GM23338 (cell line): ENCODE results near the gene COL9A1. TPM values are rescaled to one million over a fixed set of nuclear protein-coding genes. Genes with fewer than 3 reads are reported as not detected.

Experiments
- ATAC-seq: fragments of 200-7000 bp; cut with Tn5 transposase; 3 replicates; pipeline ENCODE4 v1.9.1; 2020
- DNase-seq: peaks from one replicate; pipeline ENCODE4 v3.0.0-alpha.2; 2015; ENCODE audit warnings: low spot score
- H2AFZ ChIP-seq: fragments of 200-600 bp; sonication (generic); 2 replicates; pipeline ENCODE4 v1.8.0; 2016; ENCODE audit warnings: antibody characterized with exemption, mild to moderate bottlenecking, moderate library complexity
- H3F3A ChIP-seq: fragments of 200-600 bp; sonication (generic); replicated peaks from 2 replicates; pipeline ENCODE4 v1.8.0; 2017; ENCODE audit warnings: antibody characterized with exemption, mixed run types, low read depth
- H3K27ac ChIP-seq: fragments of 200-600 bp; sonication (generic); 2 replicates; pipeline ENCODE4 v1.6.1; 2016; ENCODE audit warnings: low read depth
- H3K27me3 ChIP-seq: fragments of 200-600 bp; sonication (generic); 2 replicates; pipeline ENCODE4 v1.8.0; 2016; ENCODE audit warnings: mild to moderate bottlenecking, mixed run types, moderate library complexity; ENCODE audit not compliant: insufficient read depth
- H3K36me3 ChIP-seq: fragments of 200-600 bp; sonication (generic); 2 replicates; pipeline ENCODE4 v1.8.0; 2016; ENCODE audit warnings: mild to moderate bottlenecking; ENCODE audit not compliant: insufficient read depth
- H3K4me1 ChIP-seq: fragments of 200-600 bp; sonication (generic); 2 replicates; pipeline ENCODE4 v1.8.0; 2016; ENCODE audit warnings: mild to moderate bottlenecking, moderate library complexity; ENCODE audit not compliant: insufficient read depth
- H3K4me2 ChIP-seq: fragments of 200-600 bp; sonication (generic); 2 replicates; pipeline ENCODE4 v1.7.1; 2017; ENCODE audit warnings: mixed run types
- H3K4me3 ChIP-seq: fragments of 200-600 bp; sonication (generic); 2 replicates; pipeline ENCODE4 v1.6.1; 2016; ENCODE audit warnings: mixed run types
- H3K79me2 ChIP-seq: fragments of 200-600 bp; sonication (generic); replicated peaks from 2 replicates; pipeline ENCODE4 v1.8.0; 2017; ENCODE audit warnings: mild to moderate bottlenecking; ENCODE audit not compliant: insufficient read depth
- H3K9me2 ChIP-seq: fragments of 200-600 bp; sonication (generic); 2 replicates; pipeline ENCODE4 v1.8.0; 2017; ENCODE audit not compliant: insufficient read depth
- H4K20me1 ChIP-seq: fragments of 200-600 bp; sonication (generic); replicated peaks from 2 replicates; pipeline ENCODE4 v1.8.0; 2017; ENCODE audit warnings: mild to moderate bottlenecking; ENCODE audit not compliant: insufficient read depth
- H3K27ac Mint-ChIP-seq: 2 replicates; pipeline ENCODE4 v1.8.0; 2020; ENCODE audit warnings: inconsistent platforms, mild to moderate bottlenecking, moderate library complexity, mixed read lengths
- H3K27me3 Mint-ChIP-seq: 3 replicates; pipeline ENCODE4 v1.8.0; 2022; ENCODE audit warnings: low read depth, mild to moderate bottlenecking, moderate library complexity, mixed read lengths, inconsistent platforms; ENCODE audit not compliant: insufficient read depth, poor library complexity
- H3K36me3 Mint-ChIP-seq: 3 replicates; pipeline ENCODE4 v1.8.0; 2021; ENCODE audit warnings: low read depth, mild to moderate bottlenecking, inconsistent platforms, moderate library complexity, mixed read lengths
- H3K4me1 Mint-ChIP-seq: 3 replicates; pipeline ENCODE4 v1.8.0; 2020; ENCODE audit warnings: mild to moderate bottlenecking, inconsistent platforms, mixed read lengths
- H3K4me3 Mint-ChIP-seq: 3 replicates; pipeline ENCODE4 v1.8.0; 2021; ENCODE audit warnings: moderate library complexity, mild to moderate bottlenecking, inconsistent platforms, mixed read lengths
- H3K9me3 Mint-ChIP-seq: 3 replicates; pipeline ENCODE4 v1.8.0; 2020; ENCODE audit warnings: moderate library complexity, mild to moderate bottlenecking, inconsistent platforms, mixed read lengths
- CREB1 ChIP-seq: fragments of 250-450 bp; sonication (Bioruptor Pico); IDR thresholded peaks from 2 replicates; pipeline ENCODE4 v1.5.0; 2020; ENCODE audit warnings: low read depth, mild to moderate bottlenecking, moderate library complexity
- CTCF ChIP-seq, 2 experiments: fragments of 200-600 bp in 1 of 2; sonication (generic) in 1 of 2; conservative IDR thresholded peaks; 2 replicates each; pipeline versions ENCODE4 v1.5.1 to v1.6.1; 2016 to 2017; ENCODE audit warnings: antibody characterized with exemption in 2 of 2, low read depth in 2 of 2, mild to moderate bottlenecking in 2 of 2, moderate library complexity in 1 of 2
- ETS1 ChIP-seq: IDR thresholded peaks from 2 replicates; pipeline ENCODE4 v1.6.1; 2016; ENCODE audit warnings: antibody characterized with exemption
- EZH2 ChIP-seq: fragments of 200-600 bp; sonication (generic); IDR thresholded peaks from one replicate; pipeline ENCODE4 v1.8.0; 2017; ENCODE audit warnings: antibody characterized with exemption, mild to moderate bottlenecking, low read depth; ENCODE audit not compliant: unreplicated experiment
- EZH2phosphoT487 ChIP-seq: fragments of 200-600 bp; sonication (generic); IDR thresholded peaks from one replicate; pipeline ENCODE4 v1.8.1; 2018; ENCODE audit warnings: antibody characterized with exemption; ENCODE audit not compliant: unreplicated experiment
- JUNB ChIP-seq: IDR thresholded peaks from one replicate; pipeline ENCODE4 v1.6.1; 2016; ENCODE audit warnings: antibody characterized with exemption; ENCODE audit not compliant: unreplicated experiment
- NANOG ChIP-seq: IDR thresholded peaks from 2 replicates; pipeline ENCODE4 v1.6.1; 2016; ENCODE audit warnings: antibody characterized with exemption, borderline replicate concordance
- POLR2AphosphoS5 ChIP-seq: IDR thresholded peaks from 2 replicates; pipeline ENCODE4 v1.6.1; 2016; ENCODE audit warnings: antibody characterized with exemption, low read depth
- STAT1 ChIP-seq: IDR thresholded peaks from one replicate; pipeline ENCODE4 v1.6.1; 2016; ENCODE audit warnings: antibody characterized with exemption; ENCODE audit not compliant: unreplicated experiment
- ZNF114 ChIP-seq: fragments of 250-450 bp; sonication (Bioruptor Pico); IDR thresholded peaks from 2 replicates; pipeline ENCODE4 v1.5.0; 2020; ENCODE audit warnings: mild to moderate bottlenecking, moderate library complexity
- ZNF331 ChIP-seq: fragments of 250-450 bp; sonication (Bioruptor Pico); IDR thresholded peaks from 2 replicates; pipeline ENCODE4 v1.5.0; 2020; ENCODE audit warnings: low read depth, mild to moderate bottlenecking, moderate library complexity
- long read RNA-seq: library from polyadenylated mRNA; unstranded; transcript quantifications from one replicate; pipeline ENCODE4 v2.0.0, GENCODE V29; 2020; ENCODE audit not compliant: unreplicated experiment
- polyA plus RNA-seq: library from polyadenylated mRNA; unstranded; fragments of >200 nt; fragmentation: Nextera tagmentation; extraction: Ambion mirVana; gene quantifications from 2 replicates; pipeline ENCODE4 v1.2.1, GENCODE V29; 2016
- total RNA-seq: library from RNA; depleted of rRNA; stranded (reverse); fragments of >200 nt; shearing (Covaris generic); gene quantifications from 2 replicates; pipeline ENCODE4 v1.2.3, GENCODE V29; 2014; rRNA removed
- TF ChIP-seq, protein P1 (sequence below): IDR thresholded peaks from one replicate; pipeline ENCODE4 v1.6.1; 2018; ENCODE audit warnings: antibody characterized with exemption; ENCODE audit not compliant: unreplicated experiment
- TF ChIP-seq, protein P2 (sequence below): fragments of 250-450 bp; sonication (Bioruptor Pico); IDR thresholded peaks from 2 replicates; pipeline ENCODE4 v1.5.0; 2020; ENCODE audit warnings: mild to moderate bottlenecking, moderate library complexity

The COL9A1 gene
- total RNA-seq (14.1 and 20.3 TPM in 2 replicates), polyA plus RNA-seq (13.8 and 16.0 TPM in 2 replicates)
- long read RNA-seq, partial matches to known transcripts = 2 of 8 reads
- long read RNA-seq, other reads (novel, unspliced or antisense) = 4 of 8 reads

DNA sequence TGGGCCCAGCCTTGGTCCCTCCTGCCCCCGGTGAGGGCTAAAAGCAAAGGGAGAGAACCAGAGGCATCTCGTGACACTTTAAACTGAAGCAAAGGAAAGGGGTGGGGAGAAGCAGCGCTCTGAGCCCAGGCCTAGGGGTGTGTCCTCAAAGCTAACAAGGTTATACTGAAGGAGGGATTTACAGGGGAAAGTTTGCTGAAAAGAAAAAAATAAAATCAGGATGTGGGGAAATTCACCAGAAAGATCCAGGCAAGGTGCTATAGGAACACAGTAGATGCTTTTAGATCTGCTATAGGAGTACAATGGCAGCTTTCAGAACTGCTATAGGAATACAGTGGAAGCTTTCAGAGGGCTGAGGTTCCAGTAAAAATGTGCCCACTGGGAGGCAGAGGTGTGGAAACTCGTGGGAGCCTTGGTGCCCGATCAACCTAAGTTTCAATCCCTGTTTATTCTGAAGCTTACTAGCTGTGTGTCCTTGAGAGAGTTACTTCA lies at the start of gene COL9A1:
Gene COL9A1, minus strand, starts transcription at position 51 of the 492 bp plus-strand sequence. CDS start 160 bp downstream, outside the sequence.
- Histone ChIP-seq H3K36me3 (no peaks in the 10 kb centered on the region), H3K9me2 (no peaks in the 10 kb centered on the region), H3K79me2 (no peaks in the 10 kb centered on the region), H3K4me3 (no peak within 1 kb of the TSS), H3F3A (no peaks in the 10 kb centered on the region), H4K20me1 (no peaks in the 10 kb centered on the region), H3K4me2 (no peak within 1 kb of the TSS), H3K4me1 (peaks cover 8% of the 10 kb centered on the region), H2AFZ (peak within 1 kb of the TSS; percentile 74; the same call in 1 of the 2 replicates), H3K27ac (no peak within 1 kb of the TSS), H3K27me3 (no peaks in the 10 kb centered on the region)
- peaks cover 1% of the 10 kb centered on the region for H3K27me3 Mint-ChIP-seq
- 0 out of 2 replicates have a peak within 1 kb of the TSS, but pooled peaks have one; percentile 9 for H3K27ac Mint-ChIP-seq
- ATAC-seq = no peak; the same call in 2 of the 3 replicates
- TF ChIP-seq EZH2 = no peak
- TF ChIP-seq CREB1 (CRISPR knock-in tag) = no peak
- TF ChIP-seq, protein P1, sequence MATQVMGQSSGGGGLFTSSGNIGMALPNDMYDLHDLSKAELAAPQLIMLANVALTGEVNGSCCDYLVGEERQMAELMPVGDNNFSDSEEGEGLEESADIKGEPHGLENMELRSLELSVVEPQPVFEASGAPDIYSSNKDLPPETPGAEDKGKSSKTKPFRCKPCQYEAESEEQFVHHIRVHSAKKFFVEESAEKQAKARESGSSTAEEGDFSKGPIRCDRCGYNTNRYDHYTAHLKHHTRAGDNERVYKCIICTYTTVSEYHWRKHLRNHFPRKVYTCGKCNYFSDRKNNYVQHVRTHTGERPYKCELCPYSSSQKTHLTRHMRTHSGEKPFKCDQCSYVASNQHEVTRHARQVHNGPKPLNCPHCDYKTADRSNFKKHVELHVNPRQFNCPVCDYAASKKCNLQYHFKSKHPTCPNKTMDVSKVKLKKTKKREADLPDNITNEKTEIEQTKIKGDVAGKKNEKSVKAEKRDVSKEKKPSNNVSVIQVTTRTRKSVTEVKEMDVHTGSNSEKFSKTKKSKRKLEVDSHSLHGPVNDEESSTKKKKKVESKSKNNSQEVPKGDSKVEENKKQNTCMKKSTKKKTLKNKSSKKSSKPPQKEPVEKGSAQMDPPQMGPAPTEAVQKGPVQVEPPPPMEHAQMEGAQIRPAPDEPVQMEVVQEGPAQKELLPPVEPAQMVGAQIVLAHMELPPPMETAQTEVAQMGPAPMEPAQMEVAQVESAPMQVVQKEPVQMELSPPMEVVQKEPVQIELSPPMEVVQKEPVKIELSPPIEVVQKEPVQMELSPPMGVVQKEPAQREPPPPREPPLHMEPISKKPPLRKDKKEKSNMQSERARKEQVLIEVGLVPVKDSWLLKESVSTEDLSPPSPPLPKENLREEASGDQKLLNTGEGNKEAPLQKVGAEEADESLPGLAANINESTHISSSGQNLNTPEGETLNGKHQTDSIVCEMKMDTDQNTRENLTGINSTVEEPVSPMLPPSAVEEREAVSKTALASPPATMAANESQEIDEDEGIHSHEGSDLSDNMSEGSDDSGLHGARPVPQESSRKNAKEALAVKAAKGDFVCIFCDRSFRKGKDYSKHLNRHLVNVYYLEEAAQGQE = no peak
- no peak for TF ChIP-seq JUNB
- TF ChIP-seq, protein P2, sequence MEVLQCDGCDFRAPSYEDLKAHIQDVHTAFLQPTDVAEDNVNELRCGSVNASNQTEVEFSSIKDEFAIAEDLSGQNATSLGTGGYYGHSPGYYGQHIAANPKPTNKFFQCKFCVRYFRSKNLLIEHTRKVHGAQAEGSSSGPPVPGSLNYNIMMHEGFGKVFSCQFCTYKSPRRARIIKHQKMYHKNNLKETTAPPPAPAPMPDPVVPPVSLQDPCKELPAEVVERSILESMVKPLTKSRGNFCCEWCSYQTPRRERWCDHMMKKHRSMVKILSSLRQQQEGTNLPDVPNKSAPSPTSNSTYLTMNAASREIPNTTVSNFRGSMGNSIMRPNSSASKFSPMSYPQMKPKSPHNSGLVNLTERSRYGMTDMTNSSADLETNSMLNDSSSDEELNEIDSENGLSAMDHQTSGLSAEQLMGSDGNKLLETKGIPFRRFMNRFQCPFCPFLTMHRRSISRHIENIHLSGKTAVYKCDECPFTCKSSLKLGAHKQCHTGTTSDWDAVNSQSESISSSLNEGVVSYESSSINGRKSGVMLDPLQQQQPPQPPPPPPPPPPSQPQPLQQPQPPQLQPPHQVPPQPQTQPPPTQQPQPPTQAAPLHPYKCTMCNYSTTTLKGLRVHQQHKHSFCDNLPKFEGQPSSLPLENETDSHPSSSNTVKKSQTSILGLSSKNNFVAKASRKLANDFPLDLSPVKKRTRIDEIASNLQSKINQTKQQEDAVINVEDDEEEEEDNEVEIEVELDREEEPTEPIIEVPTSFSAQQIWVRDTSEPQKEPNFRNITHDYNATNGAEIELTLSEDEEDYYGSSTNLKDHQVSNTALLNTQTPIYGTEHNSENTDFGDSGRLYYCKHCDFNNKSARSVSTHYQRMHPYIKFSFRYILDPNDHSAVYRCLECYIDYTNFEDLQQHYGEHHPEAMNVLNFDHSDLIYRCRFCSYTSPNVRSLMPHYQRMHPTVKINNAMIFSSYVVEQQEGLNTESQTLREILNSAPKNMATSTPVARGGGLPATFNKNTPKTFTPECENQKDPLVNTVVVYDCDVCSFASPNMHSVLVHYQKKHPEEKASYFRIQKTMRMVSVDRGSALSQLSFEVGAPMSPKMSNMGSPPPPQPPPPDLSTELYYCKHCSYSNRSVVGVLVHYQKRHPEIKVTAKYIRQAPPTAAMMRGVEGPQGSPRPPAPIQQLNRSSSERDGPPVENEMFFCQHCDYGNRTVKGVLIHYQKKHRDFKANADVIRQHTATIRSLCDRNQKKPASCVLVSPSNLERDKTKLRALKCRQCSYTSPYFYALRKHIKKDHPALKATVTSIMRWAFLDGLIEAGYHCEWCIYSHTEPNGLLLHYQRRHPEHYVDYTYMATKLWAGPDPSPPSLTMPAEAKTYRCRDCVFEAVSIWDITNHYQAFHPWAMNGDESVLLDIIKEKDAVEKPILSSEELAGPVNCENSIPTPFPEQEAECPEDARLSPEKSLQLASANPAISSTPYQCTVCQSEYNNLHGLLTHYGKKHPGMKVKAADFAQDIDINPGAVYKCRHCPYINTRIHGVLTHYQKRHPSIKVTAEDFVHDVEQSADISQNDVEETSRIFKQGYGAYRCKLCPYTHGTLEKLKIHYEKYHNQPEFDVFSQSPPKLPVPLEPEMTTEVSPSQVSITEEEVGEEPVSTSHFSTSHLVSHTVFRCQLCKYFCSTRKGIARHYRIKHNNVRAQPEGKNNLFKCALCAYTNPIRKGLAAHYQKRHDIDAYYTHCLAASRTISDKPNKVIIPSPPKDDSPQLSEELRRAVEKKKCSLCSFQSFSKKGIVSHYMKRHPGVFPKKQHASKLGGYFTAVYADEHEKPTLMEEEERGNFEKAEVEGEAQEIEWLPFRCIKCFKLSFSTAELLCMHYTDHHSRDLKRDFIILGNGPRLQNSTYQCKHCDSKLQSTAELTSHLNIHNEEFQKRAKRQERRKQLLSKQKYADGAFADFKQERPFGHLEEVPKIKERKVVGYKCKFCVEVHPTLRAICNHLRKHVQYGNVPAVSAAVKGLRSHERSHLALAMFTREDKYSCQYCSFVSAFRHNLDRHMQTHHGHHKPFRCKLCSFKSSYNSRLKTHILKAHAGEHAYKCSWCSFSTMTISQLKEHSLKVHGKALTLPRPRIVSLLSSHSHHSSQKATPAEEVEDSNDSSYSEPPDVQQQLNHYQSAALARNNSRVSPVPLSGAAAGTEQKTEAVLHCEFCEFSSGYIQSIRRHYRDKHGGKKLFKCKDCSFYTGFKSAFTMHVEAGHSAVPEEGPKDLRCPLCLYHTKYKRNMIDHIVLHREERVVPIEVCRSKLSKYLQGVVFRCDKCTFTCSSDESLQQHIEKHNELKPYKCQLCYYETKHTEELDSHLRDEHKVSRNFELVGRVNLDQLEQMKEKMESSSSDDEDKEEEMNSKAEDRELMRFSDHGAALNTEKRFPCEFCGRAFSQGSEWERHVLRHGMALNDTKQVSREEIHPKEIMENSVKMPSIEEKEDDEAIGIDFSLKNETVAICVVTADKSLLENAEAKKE (CRISPR knock-in tag) = no peak
- TF ChIP-seq STAT1 = no peak
- no peak for TF ChIP-seq CTCF (conservative IDR thresholded peaks at IDR 0.05; ENCODE audit: low read depth in 2 of 2)
- TF ChIP-seq ZNF331 = no peak
- TF ChIP-seq EZH2phosphoT487 = no peak
- no peak for TF ChIP-seq NANOG
- no peak for TF ChIP-seq ZNF114
- TF ChIP-seq POLR2AphosphoS5 = no peak
- no peak for TF ChIP-seq ETS1
- H3K9me3 Mint-ChIP-seq = no peaks in the 10 kb centered on the region
- DNase-seq = no peak
- no peak within 1 kb of the TSS for H3K4me3 Mint-ChIP-seq
- peaks cover 8% of the 10 kb centered on the region for H3K4me1 Mint-ChIP-seq
- no peaks in the 10 kb centered on the region for H3K36me3 Mint-ChIP-seq
